SK-N-SH (cell line): Measurements from ENCODE around the gene PLA2G4B. TPM values are rescaled to one million over a fixed set of nuclear protein-coding genes. Genes with fewer than 3 reads are reported as not detected.

Experiments used
- CTCF ChIA-PET: fragments of 300-600, 350-600 bp; formaldehyde crosslinking; extraction: SDS; loops from one replicate; lab custom pipeline; 2021; lab: Yijun Ruan, JAX
- POLR2A ChIA-PET: fragments of 350-600 bp; sonication (Branson Sonifier 250); formaldehyde crosslinking; extraction: SDS; loops from one replicate; lab custom pipeline; 2020; ENCODE audit warnings: antibody characterized with exemption, inconsistent platforms; lab: Yijun Ruan, JAX
- DNase-seq: peaks from one replicate; pipeline ENCODE4 v3.0.0; 2012
- H2AFZ ChIP-seq: fragments of 200-600 bp; sonication (generic); 2 replicates; pipeline ENCODE4 v1.8.1; 2016; ENCODE audit warnings: antibody characterized with exemption, mild to moderate bottlenecking, low read depth
- H3F3A ChIP-seq: fragments of 200-600 bp; sonication (generic); replicated peaks from 2 replicates; pipeline ENCODE3; 2016; ENCODE audit warnings: antibody characterized with exemption, mild to moderate bottlenecking; ENCODE audit not compliant: insufficient read depth
- H3K27ac ChIP-seq, 2 experiments: fragments of 200-500 bp in 1 of 2; fragments of 200-600 bp in 1 of 2; sonication (Bioruptor generic) in 1 of 2; sonication (generic), shearing (Covaris generic) in 1 of 2; 2 replicates each; pipeline versions ENCODE4 v1.5.1 to v1.6.1; 2014 to 2016; ENCODE audit warnings: low read depth in 2 of 2, inconsistent platforms in 1 of 2, low read length in 1 of 2, mild to moderate bottlenecking in 1 of 2, mixed read lengths in 1 of 2
- H3K27me3 ChIP-seq: fragments of 200-600 bp; sonication (generic), shearing (Covaris generic); 2 replicates; pipeline ENCODE4 v1.6.1; 2016; ENCODE audit warnings: mixed run types; ENCODE audit not compliant: insufficient read depth
- H3K36me3 ChIP-seq, 2 experiments: fragments of 200-500 bp in 1 of 2; fragments of 200-600 bp in 1 of 2; sonication (Bioruptor generic) in 1 of 2; sonication (generic) in 1 of 2; replicated peaks in 1 of 2; 2 replicates each; pipeline versions ENCODE3 to v1.5.1; 2014 to 2016; ENCODE audit warnings: low read length in 1 of 2, mild to moderate bottlenecking in 1 of 2; ENCODE audit not compliant: insufficient read depth in 2 of 2, control insufficient read depth in 1 of 2
- H3K4me1 ChIP-seq, 2 experiments: fragments of 200-500 bp in 1 of 2; fragments of 200-600 bp in 1 of 2; sonication (Bioruptor generic) in 1 of 2; sonication (generic), shearing (Covaris generic) in 1 of 2; 2 replicates each; pipeline versions ENCODE4 v1.5.1 to v1.6.1; 2014 to 2016; ENCODE audit warnings: low read depth in 1 of 2, low read length in 1 of 2, mixed run types in 1 of 2; ENCODE audit not compliant: insufficient read depth in 2 of 2, control insufficient read depth in 1 of 2
- H3K4me2 ChIP-seq: fragments of 200-600 bp; sonication (generic), shearing (Covaris generic); 2 replicates; pipeline ENCODE4 v1.6.1; 2017; ENCODE audit warnings: mixed run types
- H3K4me3 ChIP-seq, 2 experiments: fragments of 200-500 bp in 1 of 2; fragments of 200-600 bp in 1 of 2; sonication (Bioruptor generic) in 1 of 2; sonication (generic), shearing (Covaris generic) in 1 of 2; 2 replicates each; pipeline versions ENCODE4 v1.5.1 to v1.8.1; 2014 to 2016; ENCODE audit warnings: low read depth in 2 of 2, inconsistent platforms in 1 of 2, low read length in 1 of 2, mild to moderate bottlenecking in 1 of 2, mixed read lengths in 1 of 2, moderate library complexity in 1 of 2
- H3K79me2 ChIP-seq: fragments of 200-600 bp; sonication (generic); 2 replicates; pipeline ENCODE4 v1.8.1; 2017; ENCODE audit warnings: mild to moderate bottlenecking; ENCODE audit not compliant: insufficient read depth
- H3K9ac ChIP-seq: fragments of 200-600 bp; sonication (generic); 2 replicates; pipeline ENCODE4 v1.6.1; 2017; ENCODE audit warnings: mixed run types
- H3K9me2 ChIP-seq: fragments of 200-600 bp; sonication (generic); 2 replicates; pipeline ENCODE4 v1.6.1; 2017; ENCODE audit warnings: mixed run types
- H3K9me3 ChIP-seq: fragments of 200-600 bp; sonication (generic); 2 replicates; pipeline ENCODE4 v1.6.1; 2017; ENCODE audit warnings: mixed run types, mild to moderate bottlenecking, moderate library complexity
- H4K20me1 ChIP-seq: fragments of 200-600 bp; sonication (generic); 2 replicates; pipeline ENCODE4 v1.6.1; 2017; ENCODE audit warnings: mild to moderate bottlenecking, mixed run types; ENCODE audit not compliant: insufficient read depth
- ELF1 ChIP-seq: IDR thresholded peaks from 2 replicates; pipeline ENCODE4 v1.4.0; 2012
- FOXJ3 ChIP-seq: sonication (generic); formaldehyde crosslinking; IDR thresholded peaks from 2 replicates; pipeline ENCODE4 v1.5.1; 2020; ENCODE audit warnings: mild to moderate bottlenecking, missing genetic modification reagents
- FOXM1 ChIP-seq: IDR thresholded peaks from 2 replicates; pipeline ENCODE4 v1.4.0; 2012; ENCODE audit warnings: low read depth, mild to moderate bottlenecking
- GABPA ChIP-seq: IDR thresholded peaks from 2 replicates; pipeline ENCODE4 v1.4.0; 2012; ENCODE audit warnings: low read depth, mild to moderate bottlenecking
- IRF3 ChIP-seq: fragments of 150-350 bp; IDR thresholded peaks from 2 replicates; pipeline ENCODE4 v1.6.1; 2016; ENCODE audit warnings: mild to moderate bottlenecking, low read depth, low read length
- JUND ChIP-seq: IDR thresholded peaks from 2 replicates; pipeline ENCODE4 v1.4.0; 2012
- MAX ChIP-seq: IDR thresholded peaks from 2 replicates; pipeline ENCODE4 v1.4.0; 2012; ENCODE audit warnings: low read depth
- MEF2A ChIP-seq: IDR thresholded peaks from 2 replicates; pipeline ENCODE4 v1.4.0; 2012; ENCODE audit warnings: low read depth, borderline replicate concordance
- NFIC ChIP-seq: IDR thresholded peaks from 2 replicates; pipeline ENCODE4 v1.4.0; 2012; ENCODE audit warnings: borderline replicate concordance
- NRF1 ChIP-seq: IDR thresholded peaks from 2 replicates; pipeline ENCODE4 v1.6.1; 2012; ENCODE audit warnings: low read depth, mild to moderate bottlenecking, low read length
- PBX3 ChIP-seq: IDR thresholded peaks from 2 replicates; pipeline ENCODE4; 2012
- RAD21 ChIP-seq: IDR thresholded peaks from 2 replicates; pipeline ENCODE4 v1.6.1; 2012; ENCODE audit warnings: mild to moderate bottlenecking, low read length
- RCOR1 ChIP-seq: fragments of 150-350 bp; IDR thresholded peaks from 2 replicates; pipeline ENCODE4 v1.6.1; 2017; ENCODE audit warnings: antibody characterized with exemption, low read length
- RFX5 ChIP-seq: IDR thresholded peaks from 2 replicates; pipeline ENCODE4 v1.6.1; 2012; ENCODE audit warnings: mild to moderate bottlenecking, improper control_type of control experiment, low read length
- SMC3 ChIP-seq: IDR thresholded peaks from 2 replicates; pipeline ENCODE4 v1.6.1; 2012; ENCODE audit warnings: low read depth, low read length, improper control_type of control experiment
- TAF1 ChIP-seq: IDR thresholded peaks from 2 replicates; pipeline ENCODE4 v1.6.1; 2012; ENCODE audit warnings: low read depth, mild to moderate bottlenecking, low read length, moderate library complexity, borderline replicate concordance
- USF2 ChIP-seq: fragments of 150-350 bp; IDR thresholded peaks from 2 replicates; pipeline ENCODE4 v1.6.1; 2017; ENCODE audit warnings: antibody characterized with exemption, low read length, low read depth, borderline replicate concordance
- YY1 ChIP-seq: IDR thresholded peaks from 2 replicates; pipeline ENCODE4 v1.4.0; 2012; ENCODE audit warnings: low read depth, mild to moderate bottlenecking
- ZBTB33 ChIP-seq: IDR thresholded peaks from 2 replicates; pipeline ENCODE4 v1.4.0; 2012; ENCODE audit warnings: low read depth, borderline replicate concordance
- WGBS: methylation state at CpG from one replicate; pipeline ENCODE4 v1.1.6; 2017; ENCODE audit warnings: low lambda C conversion rate; 5-methylcytosine and 5-hydroxymethylcytosine counted together
- polyA plus RNA-seq, 3 experiments: library from polyadenylated mRNA; depleted of rRNA; stranded (reverse); fragments of >200 nt; gene quantifications; 2 replicates each; pipeline ENCODE4 v1.2.3, GENCODE V29; 2012

The PLA2G4B gene
- polyA plus RNA-seq, 1 of the 3 experiments (the other 2 are of a cell fraction) = 5.3 TPM

- TF ChIP-seq JUND = no peak
These were observed 42.4 kb upstream of the PLA2G4B start (continued) for GRCh38 chr15:41795996-41796856.

- Histone ChIP-seq H4K20me1 (no peaks in the 10 kb centered on the region), H3K36me3 (peaks cover 0 to 15% of the 10 kb centered on the region in 2 experiments), H3K4me3 (no peak overlapping the region), H3K9me3 (no peaks in the 10 kb centered on the region), H3K27ac (peak overlapping the region; percentile 74 to 77; a peak in 3 of 4 replicates), H2AFZ (no peak overlapping the region; the same call in 1 of the 2 replicates), H3K9ac (no peak overlapping the region), H3K9me2 (no peaks in the 10 kb centered on the region), H3K27me3 (no peaks in the 10 kb centered on the region), H3K4me1 (peaks cover 19 to 30% of the 10 kb centered on the region in 2 experiments; a peak in 3 of 4 replicates), H3F3A (peaks cover 4% of the 10 kb centered on the region), H3K79me2 (peaks cover 31% of the 10 kb centered on the region), H3K4me2 (peak overlapping the region; percentile 60; the same call in 1 of the 2 replicates)
- CTCF ChIA-PET = interaction anchor here (0.8 to 6.4 kb wide), 3 partner anchors 14 to 107 kb away, joined by 3 to 36 read pairs (median 3); no protein-coding TSS in a partner anchor
- 91% methylated on average over 8 of the region's 8 CpGs for WGBS
- POLR2A ChIA-PET = interaction anchor here (1.1 kb wide), 1 partner anchor 340 kb away, joined by 3 read pairs; no protein-coding TSS in a partner anchor
- no peak for DNase-seq
- no peak for TF ChIP-seq RFX5
- TF ChIP-seq TAF1 = no peak
- no peak for TF ChIP-seq ELF1
- TF ChIP-seq FOXJ3 = no peak
- TF ChIP-seq RAD21 = no peak
- no peak for TF ChIP-seq GABPA
- no peak for TF ChIP-seq RCOR1
- TF ChIP-seq NFIC = no peak
- no peak for TF ChIP-seq IRF3
- no peak for TF ChIP-seq NRF1
- TF ChIP-seq JUND = no peak
- no peak for TF ChIP-seq FOXM1
- no peak for TF ChIP-seq USF2
- TF ChIP-seq MEF2A = no peak
- TF ChIP-seq MAX = no peak
- no peak for TF ChIP-seq ZBTB33
- TF ChIP-seq PBX3 = no peak
- TF ChIP-seq SMC3 = no peak
- no peak for TF ChIP-seq YY1
- TF ChIP-seq, all 33 proteins: peak for 0
These were observed 41.3 kb upstream of the PLA2G4B start for GRCh38 chr15:41797201-41797944.
